HG02763 (cell line): ENCODE results near the gene SLC18B1.
A peak's percentile ranks its signal among the peaks of the same experiment; 100 is the strongest.

Experiments
- ATAC-seq: cut with Tn5 transposase; IDR thresholded peaks from one replicate; pipeline ENCODE4 v1.9.1; 2021; ENCODE audit warnings: mild to moderate bottlenecking, moderate library complexity; ENCODE audit not compliant: unreplicated experiment

The SLC18B1 gene

GRCh38 chr6:132748446-132748845, 50.0 kb downstream of the SLC18B1 start:
- ATAC-seq: no peak

GRCh38 chr6:132746048-132746447, 52.4 kb downstream of the SLC18B1 start:
- no peak for ATAC-seq

DNA sequence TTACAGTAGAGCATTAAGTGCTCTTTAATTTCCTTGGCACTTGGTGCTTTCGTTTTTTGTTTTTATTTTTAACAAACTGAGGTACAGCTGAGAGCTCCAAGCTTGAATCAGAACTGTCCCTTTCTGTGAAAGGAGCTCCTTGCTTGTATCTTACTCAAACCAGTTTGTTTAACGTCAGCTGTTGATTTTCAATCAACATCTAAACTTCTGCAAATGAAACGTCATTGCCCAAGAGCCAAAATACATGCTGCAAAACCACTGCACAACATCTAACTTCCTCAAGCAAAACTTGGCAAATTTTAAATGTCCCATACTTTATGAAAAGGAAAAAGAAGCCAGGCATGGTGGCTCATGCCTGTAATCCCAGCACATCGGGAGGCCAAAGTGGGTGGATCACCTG, 55.9 kb downstream of the SLC18B1 start:
- no peak for ATAC-seq

GRCh38 chr6:132741281-132741680, 57.2 kb downstream of the SLC18B1 start:
- no peak for ATAC-seq

DNA sequence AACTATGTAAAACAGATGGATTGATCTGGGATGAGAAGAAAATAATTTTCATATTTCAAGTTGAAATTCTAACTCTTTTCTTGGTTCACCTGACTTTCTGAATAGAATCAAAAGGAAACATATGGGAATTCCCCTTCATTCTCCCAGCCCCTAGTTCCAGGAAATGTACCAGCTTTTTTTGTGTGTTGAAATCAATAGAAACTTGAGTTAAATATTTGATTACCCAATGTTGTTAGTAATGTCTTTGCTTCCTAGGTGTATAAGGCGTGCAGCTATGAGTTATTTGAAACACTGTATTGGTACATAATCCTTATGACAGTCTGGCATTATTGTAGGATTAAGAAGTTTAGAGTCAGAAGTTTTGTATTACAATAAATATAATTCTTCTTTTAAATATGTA, 62.2 kb downstream of the SLC18B1 start:
- no peak for ATAC-seq

DNA sequence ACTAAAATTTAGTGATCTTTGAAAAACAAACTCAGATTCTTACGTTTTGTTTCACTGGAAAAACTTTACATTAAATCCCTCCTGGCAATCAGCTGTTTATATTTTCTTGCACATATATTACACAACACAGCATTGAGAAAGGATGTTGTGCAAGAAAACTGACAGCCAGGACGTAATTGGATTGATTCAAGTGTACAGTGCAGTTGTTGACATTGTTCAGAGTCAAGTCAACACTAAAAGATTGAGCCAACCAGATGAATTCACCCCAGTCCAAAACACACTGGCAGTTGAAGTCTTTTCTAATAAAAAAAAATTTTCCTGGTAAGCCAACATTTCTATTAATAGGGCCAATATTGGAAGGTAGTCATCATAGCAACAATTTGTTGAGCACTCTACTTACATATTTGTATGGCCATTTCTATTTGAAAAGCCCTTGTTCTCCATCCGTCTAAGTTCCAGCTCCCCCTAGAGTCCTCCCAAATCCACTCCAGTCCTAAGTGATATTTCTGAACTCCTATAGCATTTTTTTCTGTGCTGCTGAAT, 63.7 kb downstream of the SLC18B1 start:
- ATAC-seq: no peak

DNA sequence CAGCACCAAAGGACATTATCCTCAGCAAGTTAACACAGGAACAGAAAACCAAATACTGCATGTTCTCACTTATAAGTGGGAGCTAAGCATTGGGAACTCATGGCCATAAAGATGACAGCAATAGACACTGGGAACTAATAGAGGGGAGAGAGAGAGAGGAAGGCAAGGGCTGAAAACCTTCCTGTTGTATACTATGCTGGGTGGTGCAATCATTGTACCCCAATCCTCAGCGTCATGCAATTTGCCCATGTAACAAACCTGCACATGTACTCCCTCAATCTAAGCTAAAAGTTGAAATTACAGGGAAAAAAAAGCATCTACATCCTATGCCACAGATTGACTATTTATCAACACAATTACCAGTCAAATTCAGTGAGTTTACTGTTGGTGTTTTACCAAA, 64.6 kb downstream of the SLC18B1 start:
- ATAC-seq: no peak

DNA sequence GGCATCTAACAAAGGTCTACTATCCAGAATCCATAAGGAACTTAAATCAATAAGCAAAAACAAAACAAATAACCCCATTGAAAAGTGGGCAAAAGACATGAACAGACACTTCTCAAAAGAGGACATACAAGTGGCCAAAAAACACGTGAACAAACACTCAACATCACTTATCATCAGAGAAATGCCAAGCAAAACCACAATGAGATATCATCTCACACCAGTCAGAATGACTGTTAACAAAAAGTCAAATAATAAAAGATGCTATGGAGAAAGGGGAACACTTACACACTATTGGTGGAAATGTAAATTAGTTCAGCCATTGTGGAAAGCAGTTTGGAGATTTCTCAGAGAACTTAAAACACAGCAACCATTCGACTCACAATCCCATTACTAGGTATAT, 65.2 kb downstream of the SLC18B1 start:
- no peak for ATAC-seq

DNA sequence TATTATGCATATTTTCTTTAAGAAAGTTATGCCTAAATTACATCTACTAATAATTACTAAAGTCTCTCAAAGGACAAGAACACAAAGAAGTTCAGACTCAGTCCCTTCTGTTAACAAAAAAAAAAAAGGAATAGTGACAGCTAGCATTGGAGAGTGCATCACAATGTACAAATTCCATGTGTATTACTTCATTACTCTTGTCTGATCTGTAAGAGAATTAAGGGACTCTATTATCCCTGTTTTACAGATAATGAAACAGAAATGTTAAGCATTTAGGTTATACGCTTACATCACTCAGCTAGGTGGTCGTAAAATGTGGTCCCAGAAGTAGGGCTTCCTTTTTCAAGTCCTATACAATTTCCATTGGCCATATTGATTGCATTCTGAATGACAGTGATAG, 67.4 kb downstream of the SLC18B1 start:
- no peak for ATAC-seq

DNA sequence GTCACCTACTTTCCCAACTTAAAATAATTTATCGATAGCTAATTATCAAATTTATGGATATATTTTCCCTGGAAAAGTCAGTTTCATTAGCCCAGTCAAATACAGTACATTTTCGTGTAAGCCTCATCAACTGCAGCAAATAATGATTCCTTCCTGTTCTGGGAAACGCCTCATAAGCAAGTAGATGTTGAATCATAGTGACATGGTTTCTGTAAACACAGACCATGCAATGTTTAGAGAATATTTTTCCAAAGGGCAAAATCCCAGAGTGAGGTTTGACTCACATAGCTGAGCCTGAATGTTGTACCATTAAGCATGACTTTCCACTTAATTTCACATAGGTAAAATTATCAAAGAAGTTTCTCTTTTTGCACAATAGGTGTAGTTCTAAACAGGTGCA, 67.9 kb downstream of the SLC18B1 start:
- no peak for ATAC-seq

GRCh38 chr6:132728616-132729015, 69.8 kb downstream of the SLC18B1 start:
- no peak for ATAC-seq

DNA sequence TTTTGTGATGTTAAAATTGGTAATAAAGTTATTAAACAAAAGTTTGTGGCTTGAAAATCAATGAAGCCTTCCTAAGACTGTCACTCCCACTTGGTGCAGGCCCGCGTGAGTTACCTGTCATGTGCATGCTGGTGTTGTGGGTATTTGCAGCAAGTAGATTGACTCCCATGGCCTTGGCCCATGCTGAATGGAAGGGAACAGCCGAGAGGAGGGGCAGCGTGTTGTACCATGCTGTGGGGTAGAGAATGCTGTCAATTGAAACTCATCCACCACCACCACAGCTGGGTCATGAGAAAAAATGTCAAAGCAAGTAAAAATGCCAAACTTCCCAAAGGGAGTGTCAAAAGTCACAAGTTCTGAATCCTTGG, 71.8 kb downstream of the SLC18B1 start:
- no peak for ATAC-seq

DNA sequence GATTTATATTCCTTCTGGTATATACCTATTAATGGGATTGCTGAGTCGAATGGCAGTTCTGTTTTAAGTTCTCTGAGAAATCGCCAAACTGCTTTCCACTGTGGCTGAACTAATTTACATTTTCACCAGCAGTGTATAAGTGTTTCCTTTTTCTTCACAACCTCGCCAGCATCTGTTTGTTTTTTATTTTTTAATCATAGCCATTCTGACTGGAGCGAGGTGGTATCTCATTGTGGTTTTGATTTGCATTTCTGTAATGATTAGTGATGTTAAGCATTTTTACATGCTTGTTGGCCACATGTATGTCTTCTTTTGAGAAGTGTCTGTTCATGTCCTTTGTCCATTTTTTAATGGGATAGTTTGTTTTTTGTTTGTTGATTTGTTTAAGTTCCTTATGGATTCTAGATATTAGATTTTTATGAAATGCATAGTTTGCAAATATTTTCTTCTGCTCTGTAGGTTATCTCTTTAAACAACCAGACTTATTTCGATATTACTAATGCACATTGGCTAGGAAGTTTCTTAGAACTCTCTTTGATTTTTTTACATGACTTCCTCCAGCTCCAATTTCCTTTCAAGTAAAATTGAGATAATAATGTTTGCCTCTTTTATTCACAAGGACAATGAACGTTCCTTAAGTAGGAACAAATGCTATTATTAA, 72.4 kb downstream of the SLC18B1 start:
- ATAC-seq: peak; percentile 78

DNA sequence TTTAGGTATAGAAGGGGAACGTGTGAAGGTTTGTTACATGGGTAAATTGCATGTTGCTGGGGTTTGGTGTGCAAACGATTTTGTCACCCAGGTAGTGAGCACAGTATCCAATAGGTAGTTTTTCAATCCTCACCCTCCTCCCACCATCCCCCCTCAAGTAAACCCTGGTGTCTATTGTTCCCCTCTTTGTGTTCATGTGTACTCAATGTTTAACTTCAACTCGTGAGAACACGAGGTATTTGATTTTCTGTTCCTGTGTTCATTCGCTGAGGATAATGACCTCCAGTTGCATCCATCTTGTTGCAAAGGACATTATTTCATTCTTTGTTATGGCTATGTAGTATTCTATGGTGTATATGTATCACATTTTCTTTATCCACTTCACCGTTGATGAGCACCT, 73.0 kb downstream of the SLC18B1 start:
- ATAC-seq: no peak

- ATAC-seq: no peak
These were observed 78.5 kb downstream of the SLC18B1 start for GRCh38 chr6:132719736-132720448.
